HG02981 (cell line): Measurements from ENCODE around the gene WDR12.
"Not testable (repeated sequence)": the region's sequence is repeated elsewhere in the genome, so short reads cannot be mapped to it uniquely, and the experiment has no call there.

Source experiments
- ATAC-seq: cut with Tn5 transposase; IDR thresholded peaks from one replicate; pipeline ENCODE4 v1.9.1; 2021; ENCODE audit warnings: mild to moderate bottlenecking, moderate library complexity; ENCODE audit not compliant: unreplicated experiment

The WDR12 gene

GRCh38 chr2:202885190-202885589, 26.3 kb downstream of the WDR12 start:
- no peak for ATAC-seq

DNA sequence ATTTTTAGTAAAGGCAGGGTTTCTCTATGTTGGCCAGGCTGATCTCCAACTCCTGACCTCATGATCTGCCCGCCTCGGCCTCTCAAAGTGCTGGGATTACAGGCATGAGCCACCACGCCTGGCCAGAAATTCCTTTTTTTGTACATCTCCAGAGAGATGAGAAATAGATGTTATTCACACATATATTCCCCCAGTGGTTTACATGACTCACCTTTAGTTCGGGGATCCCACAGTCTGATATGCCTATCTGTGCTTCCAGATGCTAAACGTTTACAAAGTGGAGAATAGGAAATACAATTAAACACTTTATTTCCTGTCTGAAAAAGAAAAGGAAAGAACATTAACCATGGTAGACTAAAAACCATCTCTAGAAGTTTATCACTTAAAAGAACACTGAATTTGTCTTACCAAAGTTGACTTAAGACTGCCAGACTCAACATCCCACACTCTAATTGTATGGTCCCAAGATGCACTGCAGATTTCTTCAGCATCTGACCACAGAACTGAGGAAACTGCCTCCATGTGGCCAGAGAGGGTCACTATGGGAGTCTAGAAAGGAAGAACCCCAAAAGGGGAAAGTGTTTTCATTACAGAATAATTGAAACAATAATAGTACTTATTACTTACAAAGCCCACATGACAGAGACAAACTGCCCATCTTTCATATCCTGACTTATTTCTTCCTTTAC, 27.3 kb downstream of the WDR12 start:
- ATAC-seq = no peak

DNA sequence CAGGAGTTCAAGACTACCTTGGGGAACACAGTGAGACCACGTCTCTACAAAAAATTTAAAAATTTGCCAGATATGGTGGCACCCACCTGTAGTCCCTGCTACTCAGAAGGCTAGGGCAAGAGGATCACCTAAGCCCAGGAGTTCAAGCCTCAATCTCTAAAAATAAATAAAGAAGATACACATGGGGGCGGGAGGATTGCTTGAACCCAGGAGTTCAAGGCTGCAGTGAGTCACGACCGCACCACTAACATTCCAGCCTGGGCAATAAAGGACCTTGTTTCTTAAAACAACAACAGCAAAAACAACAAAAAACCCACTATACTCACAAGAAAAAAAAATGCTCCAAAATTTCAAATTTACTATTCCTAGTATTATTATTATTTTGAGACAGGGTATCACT, 29.9 kb downstream of the WDR12 start:
- no peak for ATAC-seq

DNA sequence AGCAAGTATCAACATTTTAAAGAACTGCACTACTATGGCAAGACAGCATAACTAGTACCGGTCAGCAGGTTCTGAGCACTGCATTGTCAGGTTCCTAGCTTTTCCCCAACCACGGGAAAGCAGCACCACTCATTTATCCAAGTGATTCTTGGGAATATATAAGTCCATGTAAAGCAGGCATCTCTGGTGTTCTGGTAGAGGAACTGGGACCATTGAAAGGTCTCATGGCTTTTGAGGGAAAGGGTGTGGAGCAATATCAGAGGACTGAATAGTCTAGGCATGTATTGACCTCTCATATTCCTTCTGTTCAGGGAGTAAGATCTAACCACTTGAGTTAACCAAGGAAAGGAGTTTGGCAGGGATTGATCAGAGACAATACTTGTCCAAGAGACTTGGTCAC, 33.8 kb downstream of the WDR12 start:
- no peak for ATAC-seq

- ATAC-seq = peak; percentile 46
Measured at GRCh38 chr2:202871300-202872141, 40.0 kb downstream of the WDR12 start, which contains the start of gene ICA1L. Gene ICA1L, minus strand, starts transcription at chr2:202871766. Its CDS starts 42,757 bp downstream, at chr2:202829009.

DNA sequence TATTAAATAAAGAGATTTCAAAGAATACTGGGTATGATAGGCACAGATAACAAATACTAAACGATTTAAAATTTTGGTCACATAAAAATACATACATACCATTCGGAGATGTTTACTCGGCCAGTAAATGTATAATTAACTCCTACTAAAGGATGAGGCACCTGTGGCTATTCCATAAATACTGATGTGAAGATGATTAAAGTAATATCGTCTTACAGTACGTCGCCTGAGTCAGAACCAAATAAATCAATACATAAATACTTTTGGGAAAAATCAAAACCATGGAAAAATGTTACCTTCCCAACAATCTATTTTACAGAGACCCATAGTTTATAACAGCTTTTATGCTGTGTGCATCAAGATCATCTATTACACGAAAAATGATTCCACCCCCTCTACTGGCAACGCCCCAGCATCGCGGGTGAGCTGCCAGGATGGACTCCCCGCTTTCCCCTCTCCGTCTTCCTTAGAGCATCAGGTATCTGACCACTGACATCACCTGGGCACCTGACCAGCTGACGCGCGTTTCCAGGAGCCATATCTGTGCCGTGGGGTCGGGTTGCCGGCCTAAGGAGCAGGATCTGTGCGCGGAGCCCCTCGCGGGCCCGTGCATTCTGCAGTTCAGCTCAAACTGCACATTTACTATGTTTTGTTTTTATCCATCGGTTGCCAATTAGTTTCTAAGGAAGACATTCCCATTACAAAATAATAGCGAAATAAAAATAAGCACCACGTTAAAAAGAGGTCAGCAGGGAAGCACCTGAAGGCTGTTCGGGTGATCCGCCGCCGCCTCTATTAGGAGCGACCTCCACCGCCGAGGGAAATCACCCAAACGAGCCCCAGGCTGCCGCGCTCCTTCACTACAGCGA, 40.8 kb downstream of the WDR12 start:
- ATAC-seq = peak; percentile 68

DNA sequence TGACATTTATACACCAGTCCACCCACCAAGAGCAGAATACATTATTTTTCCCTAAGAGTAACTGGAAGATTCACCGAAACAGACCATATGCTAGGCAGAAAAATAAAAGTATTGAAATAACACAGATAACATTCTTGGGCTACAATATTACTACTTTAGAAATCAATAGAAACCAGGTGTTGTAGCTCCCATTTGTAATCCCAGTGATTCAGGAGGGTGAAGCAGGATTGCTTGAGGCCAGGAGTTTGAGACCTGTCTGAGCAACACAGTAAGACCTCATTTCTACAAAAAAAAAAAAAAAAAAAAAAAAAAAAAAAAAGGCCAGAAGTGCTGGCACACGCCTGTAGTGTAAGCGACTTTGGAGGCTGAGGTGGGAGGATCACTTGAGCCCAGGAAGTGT, 49.5 kb downstream of the WDR12 start:
- ATAC-seq = no peak

GRCh38 chr2:202858601-202859000, 52.9 kb downstream of the WDR12 start:
- no peak for ATAC-seq

GRCh38 chr2:202849343-202849742, 62.1 kb downstream of the WDR12 start:
- ATAC-seq = not testable (repeated sequence)

DNA sequence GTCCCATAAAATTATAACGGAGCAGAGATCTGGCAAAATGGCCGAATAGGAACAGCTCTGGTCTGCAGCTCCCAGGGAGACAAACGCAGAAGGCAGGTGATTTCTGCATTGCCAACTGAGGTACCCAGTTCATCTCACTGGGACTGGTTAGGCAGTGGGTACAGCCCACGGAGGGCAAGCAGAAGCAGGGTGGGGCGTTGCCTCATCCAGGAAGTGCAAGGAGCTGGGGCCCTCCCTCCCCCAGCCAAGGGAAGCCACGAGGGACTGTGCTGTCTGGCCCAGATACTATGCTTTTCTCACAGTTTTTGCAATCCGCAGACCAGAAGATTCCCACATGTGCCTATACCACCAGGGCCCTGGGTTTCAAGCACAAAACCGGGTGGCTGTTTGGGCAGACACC, 62.7 kb downstream of the WDR12 start:
- no peak for ATAC-seq

DNA sequence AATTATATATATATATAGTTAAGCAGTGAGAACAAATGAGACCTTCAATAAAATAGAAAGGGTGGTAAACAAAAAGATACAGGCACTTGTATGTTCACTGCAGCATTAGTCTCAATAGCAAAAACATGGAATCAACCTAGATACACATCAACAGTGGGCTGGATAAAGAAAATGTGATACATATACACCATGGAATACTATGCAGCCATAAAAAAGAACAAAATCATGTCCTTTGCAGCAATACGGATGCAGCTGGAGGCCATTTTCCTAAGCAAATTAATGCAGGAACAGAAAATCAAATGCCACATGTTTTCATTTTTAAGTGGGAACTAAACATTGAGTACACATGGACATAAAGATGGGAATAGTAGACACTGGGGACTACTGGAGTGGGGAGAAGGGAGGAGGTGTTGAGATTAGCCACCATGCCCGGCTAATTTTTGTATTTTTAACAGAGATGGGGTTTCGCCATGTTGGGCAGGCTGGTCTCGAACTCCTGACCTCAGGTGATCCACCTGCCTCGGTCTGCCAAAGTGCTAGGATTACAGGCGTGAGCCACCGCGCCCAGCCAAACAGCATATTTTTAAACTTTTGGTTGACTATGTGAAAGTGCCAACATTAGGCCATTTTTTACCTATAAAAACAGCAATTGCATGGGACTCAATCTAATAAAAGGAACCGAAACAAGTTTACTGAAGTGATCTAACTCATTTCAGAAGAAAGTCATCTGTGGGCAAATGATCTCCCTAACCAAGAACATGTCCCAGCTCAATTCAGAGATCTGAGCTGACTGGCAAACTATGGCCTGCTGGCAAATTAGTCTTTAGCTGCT, 63.6 kb downstream of the WDR12 start:
- ATAC-seq = peak; percentile 84

DNA sequence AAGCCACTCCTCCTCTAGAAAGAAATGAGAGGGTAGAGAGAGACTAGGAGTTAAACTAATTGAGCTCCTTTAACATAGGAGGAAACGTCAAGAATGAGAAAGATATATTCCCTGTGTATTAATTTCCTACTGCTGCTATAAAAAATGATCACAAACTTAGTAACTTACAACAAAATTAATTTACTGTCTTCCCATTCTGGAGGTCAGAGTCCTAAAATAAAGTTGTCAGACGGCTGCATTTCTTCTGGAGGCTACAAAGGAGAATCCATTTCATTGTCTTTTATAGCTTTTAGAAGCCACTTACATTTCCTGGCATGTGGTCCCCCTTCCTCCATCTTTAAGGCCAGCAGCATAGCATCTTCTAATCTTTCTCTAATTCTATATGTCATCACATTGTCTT, 66.8 kb downstream of the WDR12 start:
- ATAC-seq = no peak

DNA sequence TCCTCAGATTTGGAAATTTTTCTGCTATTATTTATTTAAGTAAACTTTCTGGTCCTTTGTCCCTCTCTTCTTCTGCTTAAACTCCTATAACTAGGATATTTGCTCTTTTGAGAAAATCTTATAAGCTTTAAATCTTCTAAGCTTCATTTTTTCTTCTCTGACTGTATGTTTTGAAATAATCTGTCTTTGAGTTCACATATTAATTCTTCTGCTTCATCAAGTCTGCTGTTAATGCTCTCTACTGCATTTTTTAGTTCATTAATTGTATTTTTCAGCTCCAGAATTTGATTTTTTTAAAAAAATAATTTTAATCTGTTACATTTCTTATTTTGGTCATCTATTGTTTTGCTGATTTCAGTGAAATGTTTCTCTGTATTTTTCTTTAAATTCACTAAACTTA, 68.8 kb downstream of the WDR12 start:
- no peak for ATAC-seq

GRCh38 chr2:202841090-202841867, 70.2 kb downstream of the WDR12 start:
- ATAC-seq = no peak

- ATAC-seq = no peak
Measured at GRCh38 chr2:202831242-202832220, 79.9 kb downstream of the WDR12 start.

DNA sequence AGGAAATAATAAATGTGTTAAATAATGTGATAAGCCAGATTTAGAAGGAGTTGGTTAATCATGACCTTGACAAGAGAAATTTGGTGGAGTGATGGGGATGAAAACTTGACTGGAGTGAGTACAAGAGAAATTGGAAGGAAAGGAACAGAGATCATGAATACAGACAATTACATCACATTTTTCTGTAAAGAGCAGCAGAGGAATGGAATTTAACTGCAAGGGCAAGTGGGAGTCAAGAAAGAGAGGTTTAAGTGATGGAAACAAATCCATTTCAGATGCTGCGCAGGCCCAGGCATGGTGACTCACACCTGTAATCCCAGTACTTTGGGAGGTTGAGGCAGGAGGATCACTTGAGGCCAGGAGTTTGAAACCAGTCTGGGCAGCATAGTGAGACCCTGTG, 86.6 kb downstream of the WDR12 start:
- no peak for ATAC-seq
